ENCODE results near the gene G2E3.

G2E3 gene, protein sequence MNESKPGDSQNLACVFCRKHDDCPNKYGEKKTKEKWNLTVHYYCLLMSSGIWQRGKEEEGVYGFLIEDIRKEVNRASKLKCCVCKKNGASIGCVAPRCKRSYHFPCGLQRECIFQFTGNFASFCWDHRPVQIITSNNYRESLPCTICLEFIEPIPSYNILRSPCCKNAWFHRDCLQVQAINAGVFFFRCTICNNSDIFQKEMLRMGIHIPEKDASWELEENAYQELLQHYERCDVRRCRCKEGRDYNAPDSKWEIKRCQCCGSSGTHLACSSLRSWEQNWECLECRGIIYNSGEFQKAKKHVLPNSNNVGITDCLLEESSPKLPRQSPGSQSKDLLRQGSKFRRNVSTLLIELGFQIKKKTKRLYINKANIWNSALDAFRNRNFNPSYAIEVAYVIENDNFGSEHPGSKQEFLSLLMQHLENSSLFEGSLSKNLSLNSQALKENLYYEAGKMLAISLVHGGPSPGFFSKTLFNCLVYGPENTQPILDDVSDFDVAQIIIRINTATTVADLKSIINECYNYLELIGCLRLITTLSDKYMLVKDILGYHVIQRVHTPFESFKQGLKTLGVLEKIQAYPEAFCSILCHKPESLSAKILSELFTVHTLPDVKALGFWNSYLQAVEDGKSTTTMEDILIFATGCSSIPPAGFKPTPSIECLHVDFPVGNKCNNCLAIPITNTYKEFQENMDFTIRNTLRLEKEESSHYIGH

DNA sequence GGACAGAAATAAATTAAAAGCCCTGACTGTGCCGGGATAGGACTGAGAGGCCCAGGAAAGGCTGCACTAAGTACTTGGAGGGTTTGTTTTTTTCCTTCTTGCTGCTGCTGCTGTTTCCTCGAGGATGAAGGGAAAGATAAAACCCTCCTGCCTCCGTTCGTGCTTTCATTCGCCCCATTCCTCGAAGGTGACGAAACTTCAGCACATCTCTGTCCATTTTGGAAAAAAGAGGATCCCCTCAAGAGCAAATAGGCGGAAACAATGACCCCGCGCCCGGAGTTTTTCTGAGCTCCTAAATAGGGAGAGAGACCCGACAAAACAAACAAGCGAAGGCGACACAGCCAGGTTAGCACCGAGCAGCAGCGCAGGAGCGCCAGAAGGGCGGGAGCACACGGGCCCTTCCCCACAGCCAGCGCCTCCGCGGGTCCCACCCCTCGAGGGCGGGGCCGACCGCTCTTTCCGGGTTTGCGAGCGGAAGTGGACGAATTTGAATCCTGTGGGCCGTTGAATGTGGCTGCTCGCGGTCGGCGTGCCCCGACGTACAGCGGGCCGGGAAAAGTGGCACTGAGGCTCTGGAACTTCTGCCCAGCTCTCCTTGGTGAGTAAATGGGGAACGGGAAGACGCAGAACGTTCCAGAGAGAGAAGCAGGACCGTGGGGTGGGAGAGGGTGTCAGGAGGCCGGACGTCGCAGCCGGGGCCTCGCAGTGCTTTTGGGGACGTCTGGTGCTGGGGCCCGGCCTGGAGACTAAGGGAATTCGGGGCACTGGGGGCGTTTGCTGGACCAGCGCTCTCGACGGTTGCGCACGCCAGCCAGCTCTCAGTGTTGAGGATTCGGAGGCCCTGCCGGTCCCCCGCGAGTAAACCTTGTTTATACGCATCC, at the start of gene G2E3:
Gene G2E3 (plus strand): TSS at position 484 of the 881 bp plus-strand sequence. CDS start 21,922 bp downstream, outside the sequence.
- Mint-ChIP-seq H3K4me1 (peaks cover 15% of the 10 kb centered on the region), H3K4me3 (peak within 1 kb of the TSS; percentile 100), H3K27ac (peak within 1 kb of the TSS; percentile 94), H3K27me3 (no peaks in the 10 kb centered on the region), H3K36me3 (peaks cover 7% of the 10 kb centered on the region), H3K9me3 (no peaks in the 10 kb centered on the region)
- ATAC-seq (ENCODE audit: low read depth) (peak; percentile 98), DNase-seq (ENCODE audit: low spot score in 2 of 2) (peak; percentile 80 to 81)

DNA sequence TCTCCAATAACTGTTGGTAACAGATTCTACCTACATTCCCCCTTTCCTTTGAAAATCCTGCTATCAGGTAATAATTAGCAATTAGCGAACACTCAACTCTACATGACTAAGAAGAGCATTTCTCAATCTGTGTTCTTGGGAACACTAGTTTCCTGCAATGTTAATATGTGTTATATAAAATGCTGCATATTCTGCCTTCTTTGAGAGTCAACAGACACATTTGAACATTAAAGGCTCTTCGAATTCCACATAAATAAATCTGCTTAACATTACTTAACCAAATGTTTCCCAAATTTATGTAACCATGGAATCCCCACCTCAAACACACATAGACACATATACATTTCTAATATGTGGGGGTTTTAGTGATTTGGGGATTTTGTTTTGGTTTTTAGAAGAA, 41.2 kb upstream of the G2E3 start:
- Mint-ChIP-seq H3K4me1 (peaks cover 5% of the 10 kb centered on the region), H3K4me3 (no peak overlapping the region), H3K27ac (no peak overlapping the region), H3K27me3 (peaks cover 3% of the 10 kb centered on the region), H3K9me3 (no peaks in the 10 kb centered on the region), H3K36me3 (no peaks in the 10 kb centered on the region)
- no peak for DNase-seq (ENCODE audit: low spot score in 2 of 2)
- no peak for ATAC-seq (ENCODE audit: low read depth)

DNA sequence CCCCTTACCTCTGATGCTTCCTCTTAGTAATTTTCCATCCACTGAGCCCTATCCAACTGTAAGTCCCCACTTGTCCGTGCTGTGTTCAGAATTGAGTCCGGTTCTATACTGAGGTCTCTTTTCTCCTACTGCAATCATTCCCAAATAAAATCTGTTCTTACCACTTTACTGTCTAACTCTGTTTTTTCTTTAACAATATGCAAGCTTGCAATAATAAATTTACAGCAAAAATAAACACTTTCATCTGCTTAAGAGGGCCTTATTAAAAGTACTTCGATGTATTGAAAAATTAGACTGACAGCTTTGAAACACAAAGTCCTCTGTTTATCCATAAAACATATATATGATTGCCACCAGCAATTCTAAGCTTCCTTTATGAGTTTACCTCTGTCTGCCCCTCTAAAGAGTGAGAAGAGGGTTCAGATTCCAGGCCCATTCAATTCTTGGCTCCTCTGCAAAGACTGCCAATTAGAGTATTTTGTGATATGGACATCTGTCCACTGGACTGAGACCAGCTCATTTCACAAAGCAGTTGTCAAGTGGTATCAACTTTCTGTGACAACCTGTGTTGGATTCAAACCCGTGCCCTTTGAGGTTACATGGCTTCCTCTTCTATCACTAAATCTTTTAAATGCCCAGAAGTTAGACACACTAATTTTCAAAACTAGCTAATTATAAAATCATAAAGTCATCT, 39.9 kb upstream of the G2E3 start:
- no peak overlapping the region for H3K27ac Mint-ChIP-seq
- peaks cover 5% of the 10 kb centered on the region for H3K4me1 Mint-ChIP-seq
- ATAC-seq (ENCODE audit: low read depth) (no peak), DNase-seq (ENCODE audit: low spot score in 2 of 2) (no peak)
- H3K9me3 Mint-ChIP-seq: no peaks in the 10 kb centered on the region
- no peaks in the 10 kb centered on the region for H3K36me3 Mint-ChIP-seq
- peaks cover under 1% of the 10 kb centered on the region for H3K27me3 Mint-ChIP-seq
- no peak overlapping the region for H3K4me3 Mint-ChIP-seq

DNA sequence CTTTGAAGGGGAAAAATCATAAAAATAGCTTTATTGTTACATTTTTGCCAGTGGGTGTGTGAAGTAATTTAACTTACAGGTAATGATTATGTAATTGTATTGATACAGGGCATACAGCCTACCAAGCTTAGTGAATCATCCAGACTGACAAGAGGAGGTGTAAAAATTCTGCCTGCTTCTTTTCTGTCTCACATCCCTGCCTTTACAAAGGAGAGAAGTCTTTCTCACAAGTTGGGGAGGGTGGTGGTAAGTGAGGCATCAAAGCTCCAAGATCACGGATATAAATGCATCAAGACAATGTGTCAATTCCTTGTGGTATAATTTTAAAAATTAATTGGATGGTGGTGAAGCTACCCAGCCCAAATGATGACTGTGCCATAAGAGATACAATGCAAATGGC, 39.0 kb upstream of the G2E3 start:
- no peaks in the 10 kb centered on the region for H3K9me3 Mint-ChIP-seq
- H3K27ac Mint-ChIP-seq: no peak overlapping the region
- DNase-seq (ENCODE audit: low spot score in 2 of 2): no peak
- ATAC-seq (ENCODE audit: low read depth): no peak
- H3K4me3 Mint-ChIP-seq: no peak overlapping the region
- H3K27me3 Mint-ChIP-seq: no peaks in the 10 kb centered on the region
- peaks cover 5% of the 10 kb centered on the region for H3K4me1 Mint-ChIP-seq
- H3K36me3 Mint-ChIP-seq: no peaks in the 10 kb centered on the region

DNA sequence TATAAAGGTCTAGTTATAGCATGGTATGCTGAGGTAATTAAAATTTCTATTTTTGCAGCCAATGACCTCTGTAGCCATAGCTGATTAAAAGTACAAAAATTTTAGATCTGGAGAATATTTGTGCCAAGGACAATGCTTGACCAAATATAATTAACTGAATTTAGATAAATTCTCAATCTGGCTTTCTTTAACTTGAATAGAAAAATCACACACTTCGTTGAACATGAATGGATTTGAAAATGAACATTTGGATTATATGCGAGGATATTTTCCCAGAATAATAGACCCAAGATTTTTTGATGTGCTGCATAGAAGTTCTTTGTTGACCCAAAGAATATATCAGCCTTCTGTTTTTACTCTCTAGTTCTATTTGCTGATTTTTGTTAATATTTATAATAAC, 38.4 kb upstream of the G2E3 start:
- peaks cover 5% of the 10 kb centered on the region for H3K4me1 Mint-ChIP-seq
- ATAC-seq (ENCODE audit: low read depth) (no peak), DNase-seq (ENCODE audit: low spot score in 2 of 2) (no peak)
- no peak overlapping the region for H3K4me3 Mint-ChIP-seq
- no peak overlapping the region for H3K27ac Mint-ChIP-seq
- no peaks in the 10 kb centered on the region for H3K27me3 Mint-ChIP-seq
- no peaks in the 10 kb centered on the region for H3K9me3 Mint-ChIP-seq
- H3K36me3 Mint-ChIP-seq: no peaks in the 10 kb centered on the region

DNA sequence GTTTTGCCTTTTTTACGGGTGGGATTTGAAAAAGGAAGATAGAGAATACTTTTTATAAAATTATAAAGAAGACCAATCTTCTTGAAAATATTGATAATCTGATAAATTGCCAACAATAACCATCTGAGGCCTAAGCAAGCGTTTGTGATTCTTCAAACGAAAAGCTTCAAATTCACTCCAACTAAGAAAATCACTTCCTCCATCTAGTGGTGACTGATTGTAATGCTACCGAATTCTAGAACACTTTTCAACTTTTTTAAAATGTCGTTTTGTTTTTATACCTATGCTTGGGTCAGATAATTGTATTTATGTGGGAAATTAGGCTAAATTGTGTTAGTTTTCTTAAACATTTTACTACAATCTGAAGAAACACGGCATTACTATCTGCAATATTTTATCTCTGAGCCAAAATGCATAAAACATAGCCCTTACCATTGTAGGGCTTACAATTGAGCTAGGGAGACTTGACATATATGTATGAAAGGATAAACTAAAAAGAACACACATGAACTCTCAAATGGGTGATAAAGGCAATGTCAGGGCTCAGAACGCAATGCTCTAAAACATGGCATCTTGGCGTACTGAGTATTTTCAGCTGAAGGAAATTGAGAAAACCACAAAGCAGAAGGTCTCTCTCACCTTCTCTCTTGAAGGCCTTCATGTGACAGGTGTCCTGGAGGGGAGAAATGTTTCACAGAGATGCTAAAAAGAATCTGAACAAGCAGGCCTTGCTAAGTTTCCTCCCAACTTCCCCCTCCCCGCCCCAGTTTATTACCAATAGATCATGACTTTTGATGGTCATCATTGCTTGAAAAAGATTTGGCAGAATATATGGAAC, 36.8 kb upstream of the G2E3 start:
- Mint-ChIP-seq H3K4me1 (peaks cover 5% of the 10 kb centered on the region), H3K27me3 (no peaks in the 10 kb centered on the region), H3K4me3 (no peak overlapping the region), H3K27ac (peak overlapping the region; percentile 16), H3K36me3 (no peaks in the 10 kb centered on the region), H3K9me3 (no peaks in the 10 kb centered on the region)
- peak in 1 of 2 donors; percentile 2 for DNase-seq (ENCODE audit: low spot score in 2 of 2)
- peak; percentile 50 for ATAC-seq (ENCODE audit: low read depth)

DNA sequence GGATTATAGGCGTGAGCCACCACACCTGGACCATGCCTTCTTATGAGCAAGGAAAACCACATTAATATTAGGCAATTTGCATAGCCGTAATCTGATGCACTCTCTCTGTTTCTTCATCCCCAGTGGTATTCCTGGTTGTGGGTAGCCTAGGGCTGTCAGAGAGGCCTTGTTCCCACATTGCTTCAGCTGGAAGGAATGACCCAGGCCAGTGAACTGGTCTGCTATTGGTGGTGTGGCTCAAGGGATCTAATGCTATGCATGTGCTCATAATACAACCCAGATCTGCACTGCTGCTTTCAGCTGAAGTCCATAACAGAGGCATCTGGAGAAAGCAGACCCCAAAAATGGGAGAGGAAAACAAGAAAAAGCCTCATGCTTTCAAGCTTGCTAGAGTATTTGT, 33.1 kb upstream of the G2E3 start:
- peaks cover 5% of the 10 kb centered on the region for H3K4me1 Mint-ChIP-seq
- no peaks in the 10 kb centered on the region for H3K36me3 Mint-ChIP-seq
- H3K4me3 Mint-ChIP-seq: no peak overlapping the region
- ATAC-seq (ENCODE audit: low read depth) (no peak), DNase-seq (ENCODE audit: low spot score in 2 of 2) (no peak)
- H3K27me3 Mint-ChIP-seq: no peaks in the 10 kb centered on the region
- H3K27ac Mint-ChIP-seq: no peak overlapping the region
- H3K9me3 Mint-ChIP-seq: peaks cover 1% of the 10 kb centered on the region

DNA sequence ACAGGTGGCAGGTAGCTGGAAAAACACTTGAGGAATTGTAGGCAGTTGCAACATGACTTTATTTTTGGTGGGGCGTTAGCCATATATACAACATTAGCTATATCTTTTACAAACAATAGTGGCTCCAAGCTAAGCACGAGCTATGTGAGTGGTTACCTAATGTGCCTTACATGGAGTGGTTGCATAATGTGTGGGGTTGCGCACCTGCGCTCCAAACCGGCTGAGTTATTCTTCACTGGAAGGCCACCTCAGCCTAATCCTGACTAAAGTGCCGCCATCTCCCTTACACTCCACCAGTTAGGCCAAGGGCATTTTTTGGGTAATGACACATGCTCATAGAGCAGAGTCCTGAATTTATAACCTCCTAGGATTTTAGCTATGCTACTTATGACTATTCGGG, 31.8 kb upstream of the G2E3 start:
- peaks cover 1% of the 10 kb centered on the region for H3K9me3 Mint-ChIP-seq
- H3K27me3 Mint-ChIP-seq: no peaks in the 10 kb centered on the region
- H3K4me3 Mint-ChIP-seq: no peak overlapping the region
- DNase-seq (ENCODE audit: low spot score in 2 of 2): no peak
- no peaks in the 10 kb centered on the region for H3K36me3 Mint-ChIP-seq
- peaks cover 3% of the 10 kb centered on the region for H3K4me1 Mint-ChIP-seq
- ATAC-seq (ENCODE audit: low read depth): no peak
- H3K27ac Mint-ChIP-seq: no peak overlapping the region

DNA sequence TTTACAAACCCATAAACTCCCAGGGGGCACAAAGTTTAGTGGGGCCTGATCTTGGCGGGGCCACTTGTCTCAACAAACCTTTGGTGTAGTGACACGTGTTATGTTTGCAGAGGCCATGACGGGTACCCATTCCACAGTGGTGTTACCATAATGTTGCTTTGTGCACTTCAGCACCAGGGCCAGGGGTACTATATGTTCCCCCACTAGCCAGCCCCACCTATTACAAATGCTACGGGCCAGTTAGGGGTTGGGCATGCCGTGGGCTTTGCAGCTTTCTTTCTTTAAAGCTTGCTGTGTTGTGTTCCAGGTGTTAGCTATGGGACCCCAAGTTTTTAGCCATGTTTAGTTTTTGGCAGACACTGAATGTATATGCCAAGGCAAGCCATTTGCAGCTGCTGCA, 30.8 kb upstream of the G2E3 start:
- ATAC-seq (ENCODE audit: low read depth): no peak
- no peak for DNase-seq (ENCODE audit: low spot score in 2 of 2)
- H3K27me3 Mint-ChIP-seq: peaks cover 1% of the 10 kb centered on the region
- H3K27ac Mint-ChIP-seq: no peak overlapping the region
- no peaks in the 10 kb centered on the region for H3K4me1 Mint-ChIP-seq
- peaks cover 1% of the 10 kb centered on the region for H3K9me3 Mint-ChIP-seq
- no peaks in the 10 kb centered on the region for H3K36me3 Mint-ChIP-seq
- H3K4me3 Mint-ChIP-seq: no peak overlapping the region

DNA sequence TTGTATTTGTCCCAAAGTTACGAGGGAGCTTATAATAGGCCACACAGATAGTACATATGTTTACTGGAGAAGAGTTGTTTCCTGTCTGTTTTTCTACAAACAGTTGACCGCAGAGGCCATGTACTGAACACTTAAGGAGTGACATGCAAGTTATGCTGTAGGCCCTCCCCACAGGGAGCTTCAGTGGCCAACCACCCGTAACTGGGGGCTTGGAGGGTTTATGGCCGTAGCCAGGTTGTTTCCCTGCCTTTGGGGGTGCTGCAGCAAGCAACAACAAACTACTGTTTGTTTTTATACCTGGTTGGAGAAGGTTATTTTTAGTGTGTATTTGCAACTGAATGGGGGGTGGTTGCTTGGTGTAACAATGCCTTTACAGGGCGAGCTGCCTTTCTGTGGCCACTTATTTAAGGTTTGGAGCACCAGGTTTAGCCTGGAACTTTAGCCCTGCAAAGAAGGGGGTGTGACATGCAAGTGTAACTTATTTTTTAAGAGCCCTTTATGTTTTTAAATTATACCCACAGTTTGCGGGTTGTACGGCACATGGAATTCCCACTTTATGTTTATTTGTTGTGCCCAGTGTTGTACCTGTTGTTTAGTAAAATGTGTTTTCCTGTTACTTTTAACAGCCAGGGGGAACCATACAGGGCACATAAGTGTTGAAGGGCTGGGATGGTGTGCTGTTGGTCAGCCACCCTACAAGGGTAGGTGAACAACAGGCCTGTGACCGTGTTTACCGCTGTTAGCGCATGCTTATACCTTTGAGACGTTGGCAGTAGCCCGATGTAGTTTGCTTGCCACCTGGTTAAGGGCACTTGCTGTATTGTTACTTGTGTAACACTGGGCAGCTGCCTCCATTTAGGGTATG, 29.9 kb upstream of the G2E3 start:
- peaks cover 1% of the 10 kb centered on the region for H3K9me3 Mint-ChIP-seq
- H3K27me3 Mint-ChIP-seq: peaks cover 1% of the 10 kb centered on the region
- H3K27ac Mint-ChIP-seq: no peak overlapping the region

DNA sequence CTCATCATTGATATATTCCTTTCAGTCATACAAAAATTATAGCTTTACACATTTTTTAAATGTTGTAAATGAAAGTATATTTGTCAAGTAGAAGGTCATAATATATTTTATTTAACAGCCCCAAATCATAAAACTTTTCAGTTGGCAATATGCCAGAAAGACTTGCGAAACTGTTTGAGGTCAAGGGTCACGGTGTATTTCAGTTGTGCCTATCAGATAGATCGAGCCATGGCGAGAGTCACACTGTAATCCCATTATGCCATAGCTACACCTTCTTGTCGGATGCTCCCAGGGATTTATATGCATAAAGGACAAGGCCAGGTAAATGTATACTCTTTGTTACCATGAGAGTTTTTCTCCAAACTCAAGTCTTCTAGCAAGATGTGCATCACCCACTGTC, 26.7 kb upstream of the G2E3 start:
- no peak for DNase-seq (ENCODE audit: low spot score in 2 of 2)

More for the DNA sequence above, 29.9 kb upstream of the G2E3 start:
- no peak overlapping the region for H3K4me3 Mint-ChIP-seq
- no peaks in the 10 kb centered on the region for H3K36me3 Mint-ChIP-seq
- ATAC-seq (ENCODE audit: low read depth): no peak
- H3K4me1 Mint-ChIP-seq: no peaks in the 10 kb centered on the region
- no peak for DNase-seq (ENCODE audit: low spot score in 2 of 2)

DNA sequence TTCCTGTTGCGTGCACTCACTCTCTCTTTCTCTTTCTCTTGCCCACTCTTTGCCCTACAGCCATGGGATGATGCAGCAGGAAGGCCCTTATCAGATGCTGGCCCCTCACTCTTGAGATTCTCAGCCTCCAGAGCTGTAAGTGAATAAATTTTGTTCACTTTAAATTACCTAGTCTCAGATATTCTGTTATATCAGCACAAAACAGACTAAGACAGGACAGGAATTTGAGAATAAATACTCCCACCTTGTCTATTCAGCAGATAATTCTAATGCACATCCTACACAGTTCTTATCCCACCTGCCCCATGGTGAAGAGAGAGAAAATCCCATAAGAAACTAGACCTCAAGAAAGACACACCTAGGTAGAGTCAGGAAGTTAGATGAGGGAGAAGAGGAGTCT, 25.8 kb upstream of the G2E3 start:
- Mint-ChIP-seq H3K9me3 (peaks cover 2% of the 10 kb centered on the region), H3K27ac (no peak overlapping the region)
- no peak for ATAC-seq (ENCODE audit: low read depth)

More for the DNA sequence above, 26.7 kb upstream of the G2E3 start:
- H3K4me3 Mint-ChIP-seq: no peak overlapping the region
- H3K27me3 Mint-ChIP-seq: peaks cover 5% of the 10 kb centered on the region
- H3K9me3 Mint-ChIP-seq: peaks cover 3% of the 10 kb centered on the region
- H3K4me1 Mint-ChIP-seq: no peaks in the 10 kb centered on the region
- ATAC-seq (ENCODE audit: low read depth): no peak
- no peak overlapping the region for H3K27ac Mint-ChIP-seq
- H3K36me3 Mint-ChIP-seq: no peaks in the 10 kb centered on the region

More for the DNA sequence above, 25.8 kb upstream of the G2E3 start:
- no peak for DNase-seq (ENCODE audit: low spot score in 2 of 2)
- Mint-ChIP-seq H3K36me3 (no peaks in the 10 kb centered on the region), H3K4me3 (no peak overlapping the region), H3K4me1 (no peaks in the 10 kb centered on the region), H3K27me3 (peaks cover 5% of the 10 kb centered on the region)
